HG03521 (cell line): Measurements from ENCODE around the gene CNGB1.
"Not testable (repeated sequence)": the region's sequence is repeated elsewhere in the genome, so short reads cannot be mapped to it uniquely, and the experiment has no call there.

Source experiments
- ATAC-seq: cut with Tn5 transposase; IDR thresholded peaks from one replicate; pipeline ENCODE4 v1.9.1; 2021; ENCODE audit warnings: mild to moderate bottlenecking, moderate library complexity; ENCODE audit not compliant: unreplicated experiment

CNGB1 gene

DNA sequence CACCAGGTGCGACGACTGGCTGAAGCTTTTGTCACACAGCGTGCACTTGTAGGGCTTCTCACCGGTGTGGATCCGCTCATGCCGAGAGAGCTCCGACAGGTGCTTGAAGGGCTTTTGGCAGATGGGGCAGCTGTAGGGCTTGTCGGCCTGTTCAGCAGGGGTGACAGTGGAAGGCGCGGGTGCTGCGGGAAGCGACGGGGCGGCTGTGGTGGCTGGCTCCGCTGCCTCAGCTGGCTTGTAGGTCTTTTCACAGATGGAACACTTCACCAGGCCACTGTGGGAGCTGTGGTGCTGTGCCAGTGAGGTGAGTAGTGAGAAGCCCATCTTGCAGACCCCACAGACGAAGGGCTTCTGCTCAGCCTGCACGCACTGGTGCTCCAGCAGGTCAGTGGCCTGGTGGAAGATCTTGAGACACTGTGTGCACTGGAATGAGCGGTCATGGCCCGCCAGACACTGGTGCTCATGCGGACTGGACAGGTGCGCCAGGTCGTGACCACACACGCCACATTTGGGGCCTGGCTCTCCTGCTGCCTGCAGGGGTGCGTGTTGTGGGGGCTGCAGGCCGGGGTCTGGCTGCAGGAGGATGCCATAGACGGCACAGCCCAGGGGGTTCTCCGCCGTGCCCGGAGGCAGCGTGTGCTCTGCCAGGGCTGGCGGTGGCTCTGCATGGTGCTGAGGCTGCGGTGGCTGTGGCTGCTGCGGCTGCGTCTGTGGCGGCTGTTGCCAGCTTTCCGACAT is 26.8 kb upstream of the CNGB1 start:
- no peak for ATAC-seq

DNA sequence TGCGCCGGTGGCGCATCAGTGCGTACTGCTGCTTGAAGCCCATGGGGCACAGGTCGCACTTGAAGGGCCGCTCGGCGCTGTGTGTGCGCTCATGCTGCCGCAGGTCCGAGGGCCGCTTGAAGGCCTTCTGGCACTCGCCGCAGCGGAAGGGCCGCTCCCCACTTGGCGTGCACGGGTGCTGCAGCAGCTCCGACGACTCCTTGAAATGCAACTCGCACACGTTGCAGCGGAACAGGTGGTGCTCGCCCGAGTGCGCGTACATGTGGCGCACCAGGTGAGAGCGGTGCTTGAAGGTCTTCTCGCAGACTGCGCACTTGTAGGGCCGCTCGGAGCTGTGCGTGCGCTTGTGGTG is 26.2 kb upstream of the CNGB1 start:
- no peak for ATAC-seq

DNA sequence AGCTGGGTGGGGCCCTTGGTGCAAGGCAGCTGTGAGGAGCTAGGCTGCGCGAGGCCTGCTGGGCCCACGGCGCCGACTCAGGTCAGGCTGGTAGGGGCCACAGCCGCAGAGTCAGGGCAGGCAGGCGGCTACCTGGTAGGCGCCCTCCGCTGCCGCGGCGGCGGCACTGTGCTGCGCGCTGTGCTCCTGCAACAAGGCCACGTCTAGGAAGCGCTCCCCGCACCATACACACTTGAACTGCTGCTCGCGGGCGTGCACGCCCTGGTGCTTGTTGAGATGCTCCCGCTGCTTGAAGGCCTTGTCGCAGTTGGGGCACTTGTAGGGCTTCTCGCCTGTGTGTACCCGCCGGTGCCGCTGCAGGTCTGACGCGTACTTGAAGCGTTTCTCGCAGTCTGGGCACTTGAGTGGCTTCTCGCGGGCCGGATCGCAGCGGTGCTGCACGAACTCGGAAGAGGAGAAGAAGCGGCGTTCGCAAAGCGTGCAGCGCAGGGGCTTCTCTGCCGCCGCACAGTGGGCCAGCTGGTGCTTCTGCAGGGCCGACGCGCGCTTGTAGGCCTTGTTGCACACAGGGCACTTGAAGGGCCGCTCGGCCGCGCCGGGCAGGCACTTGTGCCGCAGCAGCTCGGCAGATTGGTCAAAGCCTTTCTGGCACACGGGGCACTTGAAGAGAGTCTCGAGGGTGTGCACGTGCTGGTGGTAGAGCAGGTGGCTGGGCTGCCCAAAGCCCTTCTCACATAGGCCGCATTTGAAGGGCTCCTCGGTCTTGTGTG is 25.7 kb upstream of the CNGB1 start:
- ATAC-seq, result no peak

DNA sequence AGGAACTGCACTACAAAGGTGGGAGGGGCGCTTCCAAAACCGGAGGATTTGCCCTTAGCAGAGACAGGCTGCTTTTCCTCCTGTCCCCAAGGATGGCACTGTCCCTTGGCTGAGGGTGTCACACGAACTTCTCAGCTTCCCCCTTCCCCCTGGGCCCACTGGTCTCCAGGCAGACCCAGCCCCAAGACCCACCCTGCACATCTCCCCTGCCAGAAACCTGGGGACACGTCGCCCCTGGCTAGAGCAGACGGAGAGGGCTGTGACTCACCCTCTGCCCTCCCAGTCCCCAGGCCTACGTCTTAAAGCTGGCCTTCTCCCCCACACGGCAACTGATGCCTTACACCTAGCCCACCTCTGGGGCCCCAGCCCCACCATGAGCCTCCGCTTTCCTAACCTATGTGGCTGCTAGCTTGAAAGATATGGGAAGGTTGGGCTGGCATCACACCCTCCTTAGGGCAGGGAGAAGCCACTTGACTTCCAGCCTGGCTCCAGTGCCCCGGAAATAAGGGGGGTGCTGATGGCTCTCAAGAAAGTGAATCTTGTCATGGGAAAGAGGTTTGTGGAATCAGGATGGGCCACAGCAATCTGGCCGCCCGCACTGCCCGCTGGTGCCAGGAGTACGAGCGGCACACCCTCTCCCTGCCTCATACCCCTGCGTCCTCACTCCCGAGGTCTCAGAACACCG is 24.9 kb upstream of the CNGB1 start:
- ATAC-seq, result no peak

DNA sequence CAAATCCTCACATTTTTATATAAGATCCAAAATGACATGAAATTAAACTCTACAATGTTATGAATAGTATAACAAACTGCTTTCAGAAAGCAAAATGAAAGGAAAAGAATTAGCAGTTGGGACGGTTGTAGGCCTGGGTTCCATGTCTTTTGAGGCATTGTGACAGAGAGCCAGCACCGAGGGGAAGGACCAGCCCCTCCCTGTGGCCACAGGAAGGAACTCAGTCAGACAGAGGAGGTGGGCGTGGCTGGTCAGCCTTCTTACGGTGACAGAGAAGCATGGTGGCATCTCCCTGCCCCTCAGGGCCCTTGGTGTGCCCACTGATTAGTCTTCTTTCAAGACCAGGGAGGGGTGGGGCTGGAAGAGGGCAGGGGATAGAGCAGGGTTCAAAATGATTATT is 23.9 kb upstream of the CNGB1 start:
- ATAC-seq, result peak; percentile 43

DNA sequence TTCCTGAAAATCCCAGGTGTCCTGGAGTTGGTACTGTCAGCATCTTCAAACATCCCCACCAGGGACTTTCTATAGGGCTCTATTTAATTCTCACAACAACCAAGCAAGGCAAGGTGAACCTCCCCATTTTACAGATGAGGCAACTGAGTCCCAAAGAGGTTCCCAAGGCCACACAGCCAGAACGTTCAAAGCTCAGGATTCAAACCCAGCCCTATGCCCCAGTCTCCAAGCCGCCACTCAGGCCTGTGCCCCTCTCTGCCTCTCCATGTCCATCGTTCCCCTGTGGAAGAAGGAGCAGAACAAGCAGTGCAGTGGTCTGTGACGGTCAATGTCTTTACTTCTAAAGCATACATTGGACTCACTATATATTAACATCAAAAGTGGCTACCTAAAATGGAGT is 23.4 kb upstream of the CNGB1 start:
- ATAC-seq, result no peak

DNA sequence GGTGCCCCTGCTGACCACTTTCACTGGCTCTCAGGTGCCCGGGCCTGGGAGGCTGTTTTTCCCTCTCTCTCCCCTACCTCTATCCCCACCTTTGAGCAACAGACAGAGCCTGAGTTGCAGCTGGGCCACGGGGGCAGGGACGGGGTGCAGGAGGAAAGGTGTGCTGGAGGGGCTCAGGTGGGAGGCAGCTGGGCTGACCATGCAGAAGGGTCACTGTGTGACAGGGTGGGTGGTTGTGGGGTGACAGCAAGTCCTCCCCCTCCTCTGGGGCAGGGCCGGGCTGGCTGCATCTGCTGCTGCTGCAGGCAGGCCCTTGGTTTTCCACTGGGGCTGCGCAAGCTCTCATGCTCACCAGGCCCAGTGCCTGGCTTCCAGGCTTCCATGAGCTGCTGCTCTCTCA is 23.0 kb upstream of the CNGB1 start:
- ATAC-seq, result no peak

DNA sequence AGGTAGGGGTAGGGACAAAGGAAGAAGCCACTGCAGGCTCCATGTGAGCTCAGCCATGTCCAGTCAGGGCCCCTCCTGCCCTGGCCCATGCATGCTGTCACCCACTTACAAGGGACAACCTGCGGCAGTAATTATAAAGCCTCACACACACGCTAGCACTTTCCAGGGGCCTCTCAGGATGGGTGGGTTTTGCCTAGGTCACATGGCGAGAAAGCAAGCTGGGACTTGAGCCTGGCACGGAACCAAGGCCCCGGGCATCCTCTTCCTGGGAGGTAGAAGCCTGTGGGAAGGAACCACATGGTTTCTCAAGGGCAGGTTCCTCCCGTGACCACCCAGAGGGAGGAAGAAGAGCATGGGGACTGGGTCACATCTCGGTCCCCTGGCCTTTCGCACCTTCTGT is 22.5 kb upstream of the CNGB1 start:
- ATAC-seq, result no peak

DNA sequence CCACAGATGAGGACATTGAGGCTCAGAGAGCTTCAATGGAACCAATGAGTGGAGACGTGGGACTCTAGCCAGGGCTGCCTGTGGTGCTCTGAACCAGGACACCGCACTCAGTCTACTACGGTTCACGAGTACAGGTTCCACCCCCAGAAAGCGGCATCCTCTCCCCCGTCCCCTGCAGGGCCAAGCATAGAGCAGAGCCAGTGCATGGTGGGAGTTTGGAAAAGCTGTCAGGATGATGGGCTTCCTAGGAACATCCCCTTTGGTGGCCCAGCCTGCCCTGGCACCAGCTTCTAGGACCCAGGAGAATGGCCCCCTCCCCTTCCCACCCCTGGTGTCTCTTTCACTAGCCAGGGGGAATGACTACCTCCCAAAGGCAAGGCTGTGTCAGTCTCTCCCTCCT is 21.2 kb upstream of the CNGB1 start:
- no peak for ATAC-seq

DNA sequence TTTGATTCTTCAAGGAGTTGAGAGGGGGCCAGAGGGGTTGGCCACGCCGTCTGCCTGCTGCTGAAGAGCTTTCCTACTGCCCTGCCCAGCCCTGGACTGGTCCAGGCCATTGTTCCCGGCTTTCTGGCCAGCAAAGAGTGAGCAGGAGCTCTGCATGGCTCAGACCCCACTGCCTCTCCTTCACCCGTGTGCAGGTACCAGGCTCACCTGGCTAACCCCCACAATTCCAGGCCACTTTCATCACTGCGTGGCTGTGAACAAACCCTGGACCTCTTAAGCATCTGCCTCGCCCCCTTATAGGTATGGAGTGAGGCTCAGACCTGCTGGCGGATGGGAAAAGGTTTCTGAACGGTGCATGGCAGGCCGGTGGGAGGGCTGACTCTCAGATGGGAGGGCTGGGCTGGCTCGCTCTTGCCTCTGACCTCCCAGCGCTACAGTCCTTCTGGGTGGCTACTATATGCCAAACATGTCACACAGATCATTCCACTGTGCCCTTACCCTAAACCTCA is 20.7 kb upstream of the CNGB1 start:
- no peak for ATAC-seq

DNA sequence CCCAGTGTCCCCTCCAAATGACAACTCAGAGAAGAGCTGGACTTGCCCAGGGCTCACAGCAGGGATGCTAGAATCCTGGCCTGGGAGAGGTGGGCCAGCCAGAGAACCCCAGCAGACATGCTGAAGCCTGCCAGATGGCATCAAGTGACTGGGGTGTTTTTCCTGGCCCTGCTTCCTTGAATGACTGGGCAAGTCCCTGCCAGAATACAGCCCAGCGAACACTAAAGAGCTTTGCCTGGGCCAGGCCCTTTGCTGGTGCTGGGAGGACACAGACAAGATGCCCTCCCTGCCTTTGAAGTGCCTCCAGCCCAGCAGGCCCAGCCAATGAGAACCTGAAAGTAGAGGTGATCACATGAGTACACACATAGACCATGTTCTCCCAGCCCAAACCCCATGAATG is 18.0 kb upstream of the CNGB1 start:
- ATAC-seq, result no peak

DNA sequence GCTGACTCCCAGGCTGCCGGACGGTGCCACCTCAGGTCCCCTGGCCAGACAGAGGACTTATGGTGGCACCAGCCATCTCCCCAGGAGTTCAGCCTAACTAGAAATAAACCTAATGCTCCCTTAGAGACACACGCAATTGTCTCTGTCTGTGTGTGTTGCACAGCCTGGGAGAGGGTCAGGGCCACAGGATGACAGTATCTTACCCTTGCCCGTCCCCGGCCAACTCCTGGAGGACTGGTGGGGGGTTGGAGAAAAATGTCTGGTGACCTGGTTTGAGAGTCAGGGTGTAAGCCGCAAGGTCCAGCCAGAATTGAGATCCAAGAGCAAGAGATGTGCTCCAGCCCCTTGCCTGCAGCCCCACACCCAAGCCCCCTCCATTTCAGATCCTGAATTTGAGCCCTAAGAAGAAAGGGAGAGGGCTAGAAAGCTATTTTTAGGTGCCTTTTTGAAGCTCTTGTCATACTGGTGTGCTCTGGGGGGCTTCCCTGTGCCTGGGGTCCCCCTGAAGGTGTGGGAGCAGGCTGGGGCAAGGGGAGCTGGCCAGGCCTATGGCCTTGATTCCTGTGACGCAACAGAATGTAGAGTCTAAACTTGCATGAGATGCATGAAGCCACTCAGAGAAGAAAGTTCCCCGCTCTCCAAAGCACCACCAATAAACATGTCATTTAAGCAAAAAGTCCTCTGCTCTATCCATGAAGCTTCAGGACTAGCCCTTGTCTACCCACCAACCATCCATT is 16.7 kb upstream of the CNGB1 start:
- no peak for ATAC-seq

DNA sequence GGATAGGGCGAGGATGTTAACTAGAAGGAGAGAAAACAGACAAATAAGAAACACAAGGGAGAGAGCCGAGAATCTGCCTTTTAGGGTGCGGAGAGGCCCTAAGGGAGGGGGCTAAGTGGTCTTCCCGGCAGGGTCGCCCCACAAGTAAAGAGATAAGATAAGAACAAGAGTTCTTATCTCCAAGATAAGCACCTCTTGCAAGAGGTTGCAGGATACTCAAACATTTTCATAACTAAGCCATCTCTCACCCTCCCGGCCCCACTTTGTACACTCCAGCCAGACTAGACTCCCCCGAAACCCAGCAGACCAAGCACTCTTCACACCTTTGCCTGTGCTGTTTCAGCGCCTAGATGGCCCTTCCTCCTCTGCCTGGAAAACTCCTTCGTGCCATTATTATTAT is 15.3 kb upstream of the CNGB1 start:
- no peak for ATAC-seq

DNA sequence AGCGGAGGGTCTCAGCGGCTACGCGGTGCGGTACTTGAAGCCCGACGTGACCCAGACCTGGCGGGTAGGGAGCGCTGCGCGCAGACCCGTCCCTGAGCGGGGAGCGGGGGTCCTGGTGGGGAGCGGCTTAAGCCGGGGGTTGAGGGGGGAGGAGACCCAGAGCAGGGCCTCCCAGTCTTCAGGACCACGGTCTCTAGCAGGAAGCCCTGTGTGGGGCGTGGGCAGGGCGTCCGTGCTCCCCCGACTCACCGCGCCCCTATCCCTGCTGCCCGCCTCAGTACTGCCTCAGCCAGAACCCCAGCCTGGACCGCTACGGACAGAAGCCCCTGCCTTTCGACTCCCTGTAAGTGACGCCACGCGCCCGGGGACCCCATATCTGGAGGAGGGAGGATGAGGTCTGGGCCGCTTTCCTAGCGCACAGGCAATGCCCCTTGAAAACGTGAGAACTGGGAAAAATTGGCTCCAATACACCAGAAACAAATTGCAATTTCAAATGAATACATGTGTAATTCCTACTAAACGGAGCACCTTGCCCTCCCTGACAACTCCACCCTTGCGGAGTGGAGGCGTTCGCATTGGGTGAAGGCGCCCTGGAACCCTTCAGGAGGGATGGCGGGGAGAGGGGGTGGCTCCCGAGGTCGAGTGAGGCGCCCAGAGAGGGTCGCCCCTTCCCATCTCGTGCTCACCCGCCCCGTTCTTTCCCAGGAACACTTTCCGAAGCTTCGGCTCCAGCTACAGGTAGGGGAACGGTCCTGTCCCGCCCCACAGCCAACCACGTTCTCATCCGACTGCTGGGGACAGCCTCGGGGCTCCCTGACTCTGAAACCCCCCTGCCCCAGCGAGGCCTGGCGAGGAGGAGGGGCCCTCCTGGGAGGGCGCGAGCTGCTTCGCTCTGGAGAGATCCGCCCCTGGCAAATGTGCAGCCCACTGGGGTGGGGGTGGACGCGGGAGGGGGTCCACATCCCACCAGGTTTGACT is 14.6 kb upstream of the CNGB1 start:
- peak; percentile 10 for ATAC-seq

DNA sequence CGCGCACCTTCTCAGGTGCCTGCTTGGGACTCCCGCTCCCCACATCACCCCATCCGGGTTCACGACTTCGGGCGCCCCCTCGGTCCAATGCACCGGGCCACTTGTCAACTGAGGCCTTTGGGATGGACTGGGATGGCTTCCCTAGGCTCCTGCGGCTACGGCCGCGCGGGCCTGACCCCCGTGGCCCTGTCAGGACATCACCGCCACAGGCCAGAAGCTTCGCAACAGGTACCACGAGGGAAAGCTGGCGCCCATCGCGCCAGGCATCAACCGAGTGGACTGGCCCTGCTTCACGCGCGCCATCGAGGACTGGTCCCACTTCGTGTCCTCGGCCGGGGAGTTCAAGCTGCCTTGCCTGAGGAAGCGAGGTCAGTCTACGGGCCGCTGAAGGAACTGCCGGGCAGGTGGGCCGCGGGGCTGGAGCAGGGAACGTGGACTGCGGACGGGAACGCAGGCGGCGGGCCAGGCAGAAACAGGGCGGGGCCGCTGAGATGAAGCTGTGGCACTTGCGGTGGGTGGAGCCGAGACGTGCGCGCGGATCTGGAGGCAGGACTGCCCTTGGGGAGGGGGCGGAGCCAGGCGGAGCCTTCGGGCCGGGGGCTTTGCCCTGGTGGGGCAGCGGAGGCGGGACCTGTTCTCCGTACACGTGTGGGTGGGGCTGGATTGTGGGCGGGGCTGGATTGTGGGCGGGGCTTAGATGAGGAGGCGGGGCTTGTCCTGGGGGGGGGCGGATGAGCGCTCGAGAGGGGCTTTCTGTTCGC is 13.7 kb upstream of the CNGB1 start:
- ATAC-seq, result peak; percentile 68

DNA sequence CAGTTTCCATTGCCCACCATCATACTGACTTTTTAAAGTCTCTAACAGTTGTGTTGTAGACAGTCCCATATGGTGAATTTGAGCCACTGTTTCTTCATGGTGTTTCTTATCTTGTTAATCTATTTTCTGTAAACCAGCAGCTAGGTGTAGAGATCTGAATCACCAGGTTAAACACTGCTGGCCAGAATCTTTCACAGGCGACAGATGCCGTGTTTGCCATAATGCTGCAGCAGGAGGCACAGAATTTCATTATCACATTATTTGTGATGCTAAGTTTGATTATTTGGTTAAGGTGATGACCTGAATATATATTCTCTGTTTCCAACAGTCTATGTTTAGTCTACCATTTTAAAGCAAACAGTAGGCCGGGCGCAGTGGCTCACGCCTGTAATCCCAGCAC is 11.5 kb upstream of the CNGB1 start:
- ATAC-seq, result no peak

DNA sequence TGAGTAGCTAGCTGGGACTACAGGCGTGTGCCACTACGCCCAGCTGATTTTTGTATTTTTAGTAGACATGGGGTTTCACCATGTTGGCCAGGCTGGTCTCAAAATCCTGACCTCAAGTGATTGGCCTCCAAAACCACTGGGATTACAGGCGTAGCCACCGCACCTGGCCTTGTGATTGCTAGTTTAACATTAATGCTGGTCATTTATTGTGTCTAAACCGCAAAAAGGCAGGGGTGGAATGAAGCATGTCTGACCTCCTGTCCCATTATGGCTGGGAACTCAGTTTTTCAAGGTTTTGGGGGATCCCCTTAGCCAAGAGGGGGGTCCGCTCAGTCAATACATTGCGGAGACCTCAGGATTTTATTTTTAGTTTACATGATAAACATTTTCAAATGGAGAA is 10.7 kb upstream of the CNGB1 start:
- ATAC-seq, result no peak

DNA sequence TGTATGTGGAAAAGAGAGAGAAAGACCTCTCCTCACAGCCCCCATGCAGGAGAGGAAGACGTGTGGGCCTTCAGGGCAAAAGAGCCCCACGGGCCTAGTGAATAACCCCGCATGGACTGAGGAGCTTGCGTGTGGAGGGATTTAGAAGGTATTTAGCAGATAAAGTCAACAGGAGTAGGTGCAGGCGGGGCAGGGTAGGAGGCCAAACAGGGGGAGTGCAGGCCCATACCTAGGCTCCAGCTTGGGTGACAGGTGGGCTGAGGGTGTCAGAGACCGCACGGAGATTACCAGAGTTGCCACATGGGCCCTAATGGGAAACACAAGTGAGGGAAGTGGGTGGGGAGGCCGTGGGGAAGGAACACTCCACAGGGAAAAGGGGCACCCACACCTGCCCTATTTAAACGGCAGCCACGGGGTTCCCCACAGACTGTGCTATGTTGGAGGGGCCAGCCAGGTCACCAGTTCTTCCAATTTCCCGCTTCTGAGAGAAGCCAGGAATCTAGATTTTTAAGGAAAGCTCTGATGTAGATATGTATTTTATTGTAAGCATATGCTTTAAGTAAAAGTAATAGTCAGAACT is 8.2 kb upstream of the CNGB1 start:
- no peak for ATAC-seq

DNA sequence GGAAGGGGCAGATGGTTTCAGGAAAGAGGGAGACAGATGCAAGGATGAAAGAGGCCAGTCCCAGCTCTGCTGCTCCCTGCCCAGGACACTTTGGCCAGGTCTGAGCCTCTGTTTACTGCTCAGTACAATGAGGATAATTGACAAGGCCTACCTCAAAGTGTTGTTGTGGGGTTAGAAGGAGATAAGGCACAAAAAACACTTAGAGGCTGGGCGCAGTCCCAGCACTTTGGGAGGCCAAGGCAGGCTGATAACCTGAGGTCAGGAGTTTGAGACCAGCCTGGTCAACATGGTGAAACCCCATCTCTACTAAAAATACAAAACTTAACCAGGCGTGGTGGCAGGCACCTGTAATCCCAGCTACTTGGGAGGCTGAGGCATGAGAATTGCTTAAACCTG is 7.1 kb upstream of the CNGB1 start:
- not testable (repeated sequence) for ATAC-seq
